Fibroblast of skin of abdomen (primary cell): Measurements from ENCODE around the gene CEP43.

Experiments used
- DNase-seq: peaks from one replicate; pipeline ENCODE4 v3.0.0-alpha.2; 2013

CEP43 gene

DNA sequence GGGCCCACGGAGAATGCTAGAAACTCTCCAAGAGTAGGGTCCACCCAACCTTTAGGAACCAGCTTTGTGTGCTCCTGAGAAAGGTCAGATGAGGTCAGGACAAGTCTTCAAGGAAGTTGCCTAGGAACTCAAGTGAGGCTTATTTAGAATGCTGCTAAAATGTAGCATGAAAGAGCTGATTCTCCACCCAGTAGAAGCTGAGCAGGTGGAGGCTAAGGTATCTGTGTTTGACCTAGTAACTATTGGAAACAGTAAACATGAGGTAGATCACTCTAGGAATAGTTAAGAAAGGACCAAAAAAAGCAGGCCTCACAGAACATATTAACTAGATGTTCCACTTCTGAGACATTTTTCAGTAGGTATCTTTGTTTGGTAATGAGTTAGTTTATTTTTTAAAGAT, 13.9 kb downstream of the CEP43 start:
- DNase-seq, result no peak

DNA sequence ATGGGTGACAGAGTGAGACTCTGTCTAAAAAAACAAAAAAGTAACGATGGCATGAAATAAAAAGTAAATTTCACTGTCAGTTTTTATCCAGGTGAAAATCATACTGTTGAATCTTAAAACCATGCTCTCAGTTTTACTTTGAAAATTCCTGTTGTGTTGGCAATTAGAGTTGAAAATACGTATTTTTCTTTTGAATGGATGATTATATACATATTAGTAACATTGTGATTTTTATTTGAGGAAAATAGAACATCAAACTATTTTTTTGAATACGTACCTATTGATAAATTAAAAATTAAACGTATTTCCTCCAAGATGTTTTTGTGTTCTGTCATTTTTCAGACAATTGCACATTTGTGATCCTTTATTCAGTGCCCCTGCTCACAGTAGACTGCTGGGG, 14.7 kb downstream of the CEP43 start:
- DNase-seq, result no peak

DNA sequence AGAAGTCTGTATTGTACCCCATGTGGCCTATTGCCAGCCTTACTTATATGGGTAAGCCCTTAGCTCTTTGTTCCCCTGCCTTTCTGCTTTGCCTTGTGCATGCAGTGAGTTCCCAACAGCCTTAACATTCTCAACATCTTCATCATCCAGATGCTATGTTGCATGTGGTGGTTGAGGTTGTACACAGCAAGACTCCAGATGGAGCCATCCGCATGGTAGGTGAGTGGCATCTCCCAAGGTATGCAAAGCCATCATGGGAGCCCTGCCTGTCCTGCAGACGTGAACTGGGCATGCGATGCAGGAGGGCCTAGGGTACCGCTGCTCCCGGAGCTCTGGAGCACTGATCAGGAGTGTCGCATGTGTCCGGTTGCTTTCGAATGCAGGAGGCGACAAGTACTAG, 16.1 kb downstream of the CEP43 start:
- DNase-seq, result no peak

DNA sequence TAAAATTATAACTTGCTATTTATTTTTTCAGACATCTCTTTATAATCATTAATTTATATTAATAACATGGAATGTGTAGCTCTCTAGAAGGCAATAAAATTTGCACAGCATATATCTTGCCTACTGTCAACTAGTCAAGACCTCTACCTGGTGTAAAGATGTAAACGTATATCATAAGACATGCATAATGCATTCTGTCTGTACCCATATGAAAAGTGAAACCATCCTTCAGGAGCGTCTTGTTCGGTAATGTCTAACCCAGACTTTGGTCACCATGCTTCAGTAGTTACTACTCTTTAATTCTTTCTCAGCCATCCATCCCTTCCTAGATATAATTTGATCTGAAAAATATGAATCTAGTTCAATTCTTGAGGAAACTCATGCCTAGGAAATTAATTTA, 21.0 kb downstream of the CEP43 start:
- DNase-seq, result no peak

DNA sequence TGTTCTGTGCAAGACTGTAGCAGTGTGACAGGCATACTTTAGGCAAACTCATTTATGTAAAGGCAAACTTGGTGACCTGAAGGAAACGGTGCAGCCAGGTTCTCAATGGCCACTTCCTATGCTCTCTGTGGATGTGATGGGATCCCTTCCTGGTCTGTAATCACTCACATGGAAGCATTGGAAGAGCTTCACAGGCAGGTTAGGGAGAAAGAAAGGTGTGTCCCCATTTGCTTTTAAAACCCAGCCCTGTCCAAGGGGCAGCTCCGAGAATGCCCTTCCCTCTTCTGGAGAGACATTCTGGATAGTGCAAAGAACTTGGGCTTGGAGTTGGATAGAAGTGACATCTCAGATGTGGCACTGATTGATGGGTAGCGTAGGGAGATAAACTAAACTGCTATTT, 28.1 kb downstream of the CEP43 start:
- no peak for DNase-seq

DNA sequence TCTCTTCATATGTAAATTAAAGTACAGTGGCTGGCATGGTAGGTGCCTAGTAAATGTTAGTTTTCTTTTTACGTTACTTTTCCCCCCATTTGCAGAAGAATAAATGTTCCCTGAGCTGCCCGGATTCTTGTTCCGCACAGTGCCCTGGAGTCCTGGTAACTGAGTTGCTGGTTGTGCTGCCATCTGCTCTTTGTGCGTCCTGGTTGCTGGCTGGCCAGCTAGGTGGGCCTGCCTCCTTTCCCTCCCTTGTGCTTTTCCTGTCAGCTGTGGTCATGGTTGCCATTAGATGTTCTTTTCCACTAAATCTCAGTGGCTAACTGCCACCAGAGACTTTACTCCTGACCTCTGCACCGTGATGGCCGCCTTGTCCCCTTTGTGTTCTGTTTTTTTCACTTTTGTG, 28.6 kb downstream of the CEP43 start:
- DNase-seq, result no peak

DNA sequence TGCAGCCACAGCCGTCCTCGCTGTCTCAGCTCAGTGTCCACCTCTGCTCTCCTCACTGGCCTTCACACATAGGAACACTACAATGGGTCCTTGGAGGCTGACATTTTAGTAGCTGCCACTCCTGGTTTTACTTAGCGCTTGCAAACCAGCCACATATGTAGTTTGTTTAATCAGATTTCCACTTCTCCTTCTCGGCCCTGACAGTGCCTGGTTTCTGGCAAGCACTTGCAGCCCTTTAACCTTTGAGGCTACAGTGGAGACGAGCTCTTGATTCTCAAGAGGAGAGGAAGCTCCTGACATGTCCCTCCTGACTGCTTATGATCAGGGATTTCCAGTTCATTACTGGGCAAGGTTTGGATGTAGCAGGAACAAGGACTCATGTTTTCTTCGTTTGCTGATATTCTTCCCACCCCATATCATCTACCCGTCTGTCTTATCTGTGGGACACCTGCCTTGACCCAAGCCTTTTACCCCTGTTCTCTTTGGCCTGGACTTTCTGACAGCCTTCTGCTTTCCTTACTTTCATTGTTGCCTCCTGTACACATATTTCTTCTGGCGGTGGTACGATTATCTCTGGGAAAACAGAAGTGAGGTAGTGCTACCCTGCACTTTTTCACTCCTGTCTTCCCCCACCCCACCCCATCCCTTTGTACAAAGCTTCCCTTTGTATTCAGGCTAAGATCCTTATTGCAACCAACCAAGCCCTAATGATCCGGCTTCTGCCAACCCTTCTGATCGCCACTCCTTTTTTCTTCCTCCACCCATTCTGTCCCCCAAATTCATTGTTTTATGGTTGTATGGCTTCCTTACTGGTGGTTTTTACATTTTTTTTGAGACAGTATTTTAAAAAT, 31.2 kb downstream of the CEP43 start:
- no peak for DNase-seq

DNA sequence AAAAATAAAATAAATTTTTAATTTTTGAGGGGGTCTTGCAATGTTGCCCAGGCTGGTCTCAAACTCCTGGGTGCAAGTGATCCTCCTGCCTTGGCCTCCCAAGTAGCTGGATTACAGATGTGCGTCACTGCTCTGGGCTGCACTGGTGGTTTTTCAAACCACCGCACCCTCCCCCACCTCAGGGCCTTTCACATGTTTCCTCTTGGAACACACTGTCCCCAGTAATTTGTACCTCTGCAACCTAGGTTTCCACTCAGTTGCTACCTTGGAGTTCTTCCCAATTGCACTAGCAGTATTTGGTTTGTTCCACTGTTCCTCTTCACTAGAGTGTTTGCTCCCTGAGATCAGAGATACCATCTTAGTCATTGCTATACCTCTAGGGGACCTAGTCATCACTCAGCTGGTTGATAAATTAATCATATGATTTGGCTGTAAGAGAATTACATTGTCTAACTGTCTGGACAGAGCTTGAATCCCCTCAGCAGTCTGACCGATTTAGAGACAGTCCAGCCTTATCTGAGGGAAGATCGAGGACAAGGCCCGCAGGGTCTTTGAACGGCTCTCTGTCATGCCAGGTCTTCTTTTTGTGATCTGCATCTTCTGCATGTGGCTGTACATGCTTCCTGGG, 32.0 kb downstream of the CEP43 start:
- no peak for DNase-seq

DNA sequence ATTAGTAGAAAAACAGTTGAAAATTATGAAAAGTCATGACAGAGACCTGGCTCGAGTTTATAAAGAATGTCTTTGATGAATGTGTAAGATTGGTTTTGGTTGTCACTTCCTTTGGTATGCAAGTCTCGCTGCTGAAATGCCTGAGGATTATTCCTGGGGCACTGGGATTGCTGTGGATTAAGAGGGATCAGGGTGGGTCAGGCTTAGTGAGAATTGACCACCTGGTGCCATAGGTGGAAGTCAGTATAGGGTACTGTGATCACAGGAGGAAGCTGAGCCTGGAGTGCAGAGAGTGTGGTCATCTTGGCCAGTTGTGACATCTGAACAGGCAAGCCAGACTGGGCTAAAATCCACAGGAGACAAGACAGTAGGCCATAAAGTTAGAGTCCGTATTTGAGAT, 34.9 kb downstream of the CEP43 start:
- no peak for DNase-seq

DNA sequence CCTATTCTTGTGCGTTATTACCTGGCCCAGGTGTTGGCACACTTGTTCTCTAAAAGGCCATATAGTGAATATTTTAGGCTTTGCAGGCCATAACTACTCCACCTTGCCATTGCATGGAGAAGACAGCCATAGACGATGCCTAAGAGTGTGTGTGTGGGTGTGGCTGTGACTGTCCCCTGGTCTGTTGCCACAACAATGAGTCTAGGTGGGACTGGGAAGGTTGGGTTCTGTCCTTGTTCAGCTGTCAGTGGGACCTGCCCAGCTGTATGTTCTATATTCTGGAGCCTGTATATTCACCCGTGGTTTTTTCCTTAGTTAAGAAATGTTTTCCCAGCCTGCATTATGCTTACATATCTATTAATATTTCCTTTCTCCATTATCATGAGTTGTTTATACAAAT, 38.6 kb downstream of the CEP43 start:
- no peak for DNase-seq

DNA sequence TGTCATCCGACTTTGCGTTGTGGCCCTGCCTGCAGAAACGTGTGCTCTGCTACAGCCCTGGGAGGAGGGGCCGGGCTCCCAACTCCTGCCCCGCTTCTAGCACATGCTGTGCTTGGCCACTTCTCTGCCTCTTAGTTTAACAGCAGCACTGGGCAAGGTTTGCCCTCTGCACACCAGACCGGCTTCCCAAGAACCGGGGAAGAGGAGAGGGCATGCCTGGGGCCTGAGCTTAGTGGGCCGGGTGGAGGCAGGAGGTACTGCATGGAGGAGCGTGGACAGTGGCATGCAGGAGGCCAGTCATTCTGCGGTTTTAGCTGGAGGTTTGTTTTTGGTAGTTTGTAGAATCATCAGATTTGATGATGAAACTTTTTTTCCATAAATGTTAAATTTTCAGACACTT, 45.5 kb downstream of the CEP43 start:
- no peak for DNase-seq

DNA sequence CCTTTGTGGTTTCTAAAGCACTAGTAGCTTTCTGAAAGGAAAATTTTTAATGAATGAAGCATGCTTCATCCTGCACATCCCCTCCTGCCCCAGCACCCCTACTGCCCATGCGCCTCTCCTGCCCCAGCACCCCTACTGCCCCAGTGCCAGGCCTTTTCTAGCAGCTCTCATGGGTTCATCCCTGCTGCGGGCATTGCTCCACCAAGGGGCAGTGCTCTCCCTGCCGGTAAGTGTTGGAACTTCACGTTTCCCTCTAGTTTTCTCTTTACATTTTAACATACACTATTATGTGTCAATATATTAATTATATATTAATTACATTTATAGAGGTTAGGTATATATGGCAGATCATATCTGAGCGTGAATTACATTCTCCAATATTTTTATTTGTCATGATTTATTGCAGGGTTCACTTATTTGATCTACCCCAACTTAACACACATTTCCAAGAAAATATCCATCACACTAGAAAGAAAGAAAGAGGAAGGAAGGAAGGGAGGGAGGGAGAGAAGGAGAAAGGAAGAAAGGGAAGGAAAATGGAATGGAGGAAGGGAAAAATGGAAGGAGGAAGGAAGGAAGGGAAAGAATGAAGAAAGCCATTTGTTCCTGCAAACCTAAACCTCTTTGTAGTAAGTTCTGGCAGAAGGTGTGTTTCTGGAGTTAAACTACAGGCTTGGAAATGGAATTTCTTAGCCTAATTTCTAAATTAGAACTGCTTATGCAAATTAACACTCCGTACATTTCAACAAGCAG, 46.8 kb downstream of the CEP43 start:
- no peak for DNase-seq

DNA sequence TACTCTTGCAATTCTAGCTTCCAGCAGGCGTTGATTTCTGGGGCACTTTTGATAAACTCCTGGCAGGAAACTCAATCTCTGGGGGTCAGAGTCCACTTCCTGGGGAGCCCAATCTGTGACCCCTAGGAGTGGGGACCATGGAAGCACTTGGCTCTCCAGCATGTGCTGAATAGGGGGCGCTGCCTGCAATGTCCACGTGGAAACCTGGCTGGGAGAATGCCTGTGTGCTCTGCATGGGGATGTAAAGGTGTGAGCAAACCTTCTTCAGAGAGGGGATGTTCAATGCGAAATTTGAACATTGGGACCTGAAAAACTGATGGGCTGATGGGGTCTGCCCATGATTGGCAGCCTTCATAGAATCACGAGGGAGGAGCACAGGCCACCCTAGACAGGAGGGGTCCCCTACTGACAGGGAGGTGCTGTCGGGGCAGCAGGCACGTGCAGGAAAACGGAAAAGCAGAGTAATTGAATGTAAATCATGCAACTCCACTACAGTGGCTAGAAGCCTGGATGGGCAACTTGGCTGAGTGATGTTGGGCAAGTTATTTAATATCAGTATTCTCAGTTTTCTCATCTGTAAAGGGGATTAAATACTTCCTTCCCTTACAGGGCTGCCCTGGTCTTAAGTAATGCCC, 47.8 kb downstream of the CEP43 start:
- DNase-seq, result no peak

DNA sequence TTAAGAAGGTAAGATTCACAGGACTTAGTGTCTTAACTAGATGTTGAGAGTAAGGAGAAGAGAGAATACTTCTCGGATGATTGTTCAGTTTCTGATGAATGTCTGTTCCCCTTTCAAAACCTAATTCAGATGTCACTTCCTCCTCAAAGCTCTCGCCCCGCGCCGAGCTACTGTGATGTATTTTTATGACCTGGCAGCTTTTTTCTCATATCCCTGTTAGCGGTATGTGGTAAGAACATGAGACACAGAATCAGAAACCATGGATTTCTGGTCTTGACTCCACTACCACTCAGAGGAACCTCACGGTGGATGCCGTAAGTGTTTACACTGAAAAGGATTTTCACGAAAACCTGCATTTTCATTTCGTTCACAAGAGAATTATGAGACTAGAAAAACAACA, 48.4 kb downstream of the CEP43 start:
- no peak for DNase-seq
